ENCODE data around the gene COX4I1. TPM values are rescaled to one million over a fixed set of nuclear protein-coding genes. Genes with fewer than 3 reads are reported as not detected.
A peak's percentile ranks its signal among the peaks of the same experiment; 100 is the strongest.

COX4I1 gene
- total and polyA plus RNA-seq, 7 experiments from 2014 or later: 479 to 1,303 (median 677) TPM

DNA sequence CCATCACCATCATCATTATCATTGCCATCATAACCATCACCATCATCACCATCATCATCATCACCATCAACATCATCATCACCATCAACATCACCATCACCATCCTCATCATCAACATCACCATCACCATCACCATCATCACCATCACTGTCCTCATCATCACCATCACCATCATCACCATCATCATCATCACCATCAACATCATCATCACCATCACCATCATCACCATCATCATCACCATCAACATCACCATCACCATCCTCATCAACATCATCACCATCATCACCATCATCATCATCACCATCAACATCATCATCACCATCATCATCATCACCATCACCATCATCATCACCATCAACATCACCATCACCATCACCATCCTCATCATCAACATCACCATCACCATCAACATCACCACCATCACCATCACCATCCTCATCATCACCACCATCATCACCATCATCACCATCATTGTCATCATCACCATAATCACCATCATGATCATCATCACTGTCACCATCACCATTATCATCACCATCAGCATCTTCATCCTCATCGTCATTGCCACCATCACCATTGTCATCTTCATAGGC, 23.9 kb downstream of the COX4I1 start:
- CTCF ChIA-PET: interaction anchor here (5.8 kb wide), 1 partner anchor 165 kb away, joined by 168 read pairs; no protein-coding TSS in a partner anchor
- Mint-ChIP-seq H3K9me3 (no peaks in the 10 kb centered on the region), H3K36me3 (no peaks in the 10 kb centered on the region), H3K4me1 (peaks cover 0 to 7% (median 5%) of the 10 kb centered on the region in 7 donors), H3K4me3 (no peak overlapping the region), H3K27me3 (peaks cover 0 to 9% (median 0%) of the 10 kb centered on the region in 5 donors), H3K27ac (no peak overlapping the region)
- Histone ChIP-seq H3K9me3 (ENCODE audit: control insufficient read depth in 2 of 3, low read length in 3 of 3) (no peaks in the 10 kb centered on the region), H3K4me3 (ENCODE audit: low read length) (no peak overlapping the region), H3K27me3 (ENCODE audit: control insufficient read depth in 2 of 2, insufficient read depth in 2 of 2, low read length in 2 of 2) (no peaks in the 10 kb centered on the region), H3K4me1 (ENCODE audit: control insufficient read depth in 2 of 2, insufficient read depth in 2 of 2, low read length in 2 of 2) (no peaks in the 10 kb centered on the region), H3K27ac (ENCODE audit: low read depth, low read length) (no peak overlapping the region), H3K36me3 (ENCODE audit: control insufficient read depth in 2 of 3, insufficient read depth in 3 of 3, low read length in 3 of 3) (no peaks in the 10 kb centered on the region)
- DNase-seq (no peak), ATAC-seq (no peak)
- intact Hi-C loops (cut with micrococcal nuclease): loop anchor here in 1 of 2 donors (5.0 kb wide), 1 partner anchor 74 kb away; the partner anchor contains the start of gene IRF8
- POLR2A ChIA-PET: no interaction called here

DNA sequence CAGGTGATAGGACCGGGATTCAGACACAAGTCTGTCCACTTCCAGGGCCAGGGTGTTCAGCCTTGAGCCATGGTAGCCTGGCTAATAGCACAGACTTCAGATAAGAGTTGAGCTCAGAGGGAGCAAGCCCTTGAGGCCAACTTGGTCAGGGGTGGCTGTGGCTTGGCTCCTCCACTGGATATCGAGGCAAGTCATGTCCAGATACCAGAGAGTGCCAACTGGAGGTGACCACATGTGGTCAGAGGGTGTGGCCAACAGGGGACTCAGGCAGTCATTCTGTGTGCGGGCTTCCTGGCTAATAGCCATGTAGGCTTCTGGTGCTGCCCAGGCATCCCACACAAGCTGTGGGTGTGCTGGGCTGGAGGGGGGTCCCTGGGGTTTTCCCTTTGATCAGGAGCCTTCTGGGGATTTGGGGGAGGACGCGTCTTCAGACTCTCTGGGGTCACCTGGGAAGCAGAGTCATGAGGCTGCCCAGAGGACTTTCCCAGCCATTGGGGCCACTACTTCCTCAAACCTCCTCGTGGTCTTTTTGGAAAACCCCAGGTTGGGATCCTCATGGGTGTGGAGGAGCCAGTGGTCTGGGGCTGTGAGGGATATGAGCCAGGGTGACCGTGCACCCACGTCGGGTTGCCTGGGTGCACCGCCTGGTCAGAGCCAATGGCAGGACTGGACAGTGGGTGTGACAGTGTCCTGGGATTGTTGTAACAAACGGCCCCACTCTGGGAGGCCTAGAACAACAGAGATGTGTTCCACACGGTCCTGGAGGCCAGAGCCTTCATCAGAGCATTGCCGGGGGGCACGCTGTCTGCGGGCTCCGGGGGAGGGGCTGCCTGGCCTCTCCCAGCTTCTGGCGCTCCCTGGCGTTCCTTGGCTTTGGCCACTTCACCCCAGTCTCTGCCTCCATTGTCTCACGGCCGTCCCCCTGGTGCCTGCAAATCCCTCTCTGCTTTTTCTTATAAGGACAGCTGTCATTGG, 25.0 kb downstream of the COX4I1 start:
- ATAC-seq: peak; percentile 45
- Histone ChIP-seq H3K4me3 (ENCODE audit: low read length) (no peak overlapping the region), H3K27ac (ENCODE audit: low read depth, low read length) (no peak overlapping the region), H3K4me1 (ENCODE audit: control insufficient read depth in 2 of 2, insufficient read depth in 2 of 2, low read length in 2 of 2) (peaks cover 0 to 3% of the 10 kb centered on the region in 2 donors), H3K27me3 (ENCODE audit: control insufficient read depth in 2 of 2, insufficient read depth in 2 of 2, low read length in 2 of 2) (no peaks in the 10 kb centered on the region), H3K36me3 (ENCODE audit: control insufficient read depth in 2 of 3, insufficient read depth in 3 of 3, low read length in 3 of 3) (no peaks in the 10 kb centered on the region), H3K9me3 (ENCODE audit: control insufficient read depth in 2 of 3, low read length in 3 of 3) (no peaks in the 10 kb centered on the region)
- intact Hi-C loops (cut with micrococcal nuclease): loop anchor here in 1 of 2 donors (5.0 kb wide), 1 partner anchor 73 kb away; the partner anchor contains the start of gene IRF8
- Mint-ChIP-seq H3K36me3 (no peaks in the 10 kb centered on the region), H3K27me3 (peaks cover 0 to 16% (median 0%) of the 10 kb centered on the region in 5 donors), H3K27ac (peak overlapping the region in 1 of 9 donors; percentile 48), H3K4me1 (peaks cover under 1 to 12% (median 7%) of the 10 kb centered on the region in 7 donors), H3K9me3 (peaks cover 0 to 4% (median 0%) of the 10 kb centered on the region in 11 donors), H3K4me3 (no peak overlapping the region)
- ChIA-PET POLR2A (no interaction called here), CTCF (interaction anchor here (5.8 kb wide), 1 partner anchor 164 kb away, joined by 168 read pairs; no protein-coding TSS in a partner anchor)
- DNase-seq: no peak

DNA sequence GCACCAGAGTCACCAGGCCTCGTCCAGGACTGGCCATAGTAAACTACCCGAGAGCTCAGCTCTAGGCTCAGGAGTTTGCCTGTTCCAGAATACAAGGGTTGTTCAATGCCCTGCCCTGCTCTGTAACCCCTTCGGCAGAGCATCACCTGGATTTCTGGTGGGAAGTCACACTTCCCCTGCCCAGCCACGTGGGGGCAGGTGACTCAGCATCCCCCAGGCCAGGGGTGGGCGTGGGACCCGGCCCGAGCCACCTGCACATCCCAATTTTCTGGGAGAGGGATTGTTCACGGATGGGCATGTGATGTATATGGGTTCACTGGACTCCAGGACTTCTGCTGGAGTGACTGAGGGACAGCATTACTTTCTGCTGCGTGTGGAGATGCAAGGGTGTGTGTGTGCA, 25.8 kb downstream of the COX4I1 start:
- no peak overlapping the region for H3K27ac Mint-ChIP-seq
- H3K27ac ChIP-seq (ENCODE audit: low read depth, low read length): no peak overlapping the region
- ATAC-seq (no peak), DNase-seq (no peak)
- intact Hi-C loops (cut with micrococcal nuclease): no loop called here
- no peaks in the 10 kb centered on the region for H3K9me3 ChIP-seq (ENCODE audit: control insufficient read depth in 2 of 3, low read length in 3 of 3)
- H3K36me3 ChIP-seq (ENCODE audit: control insufficient read depth in 2 of 3, insufficient read depth in 3 of 3, low read length in 3 of 3): no peaks in the 10 kb centered on the region
- no peak overlapping the region for H3K4me3 ChIP-seq (ENCODE audit: low read length)
- H3K9me3 Mint-ChIP-seq: peaks cover 0 to 4% (median 0%) of the 10 kb centered on the region in 11 donors
- H3K36me3 Mint-ChIP-seq: no peaks in the 10 kb centered on the region
- H3K27me3 ChIP-seq (ENCODE audit: control insufficient read depth in 2 of 2, insufficient read depth in 2 of 2, low read length in 2 of 2): no peaks in the 10 kb centered on the region
- H3K4me1 ChIP-seq (ENCODE audit: control insufficient read depth in 2 of 2, insufficient read depth in 2 of 2, low read length in 2 of 2): peaks cover 0 to 12% of the 10 kb centered on the region in 2 donors
- H3K4me3 Mint-ChIP-seq: no peak overlapping the region
- CTCF ChIA-PET: no interaction called here
- H3K4me1 Mint-ChIP-seq: peaks cover 0 to 14% (median 7%) of the 10 kb centered on the region in 7 donors
- peaks cover 0 to 23% (median under 1%) of the 10 kb centered on the region in 5 donors for H3K27me3 Mint-ChIP-seq
- POLR2A ChIA-PET: no interaction called here

DNA sequence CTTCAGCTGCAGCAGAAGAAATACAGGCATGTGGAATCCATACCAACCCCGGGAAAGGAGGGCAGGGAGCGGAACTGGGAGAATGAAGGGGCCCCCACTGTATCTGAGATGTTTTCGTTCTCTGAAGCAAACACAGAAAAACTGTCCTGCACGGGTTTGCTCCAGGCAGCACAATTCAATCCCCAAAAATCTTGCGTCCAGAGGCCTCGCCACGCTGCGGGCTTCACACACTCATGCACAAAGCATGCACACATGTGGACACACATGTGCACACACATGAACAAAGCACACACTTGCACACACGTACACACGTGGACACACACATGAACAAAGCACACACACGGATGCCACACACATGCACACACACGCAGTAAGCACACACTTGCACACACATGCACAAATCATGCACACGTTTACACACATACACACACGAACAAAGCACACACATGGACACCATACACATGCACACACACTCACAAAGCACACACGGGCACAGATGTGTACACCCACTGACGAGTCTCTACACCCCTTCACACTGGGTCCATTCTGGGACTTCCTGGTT, 27.3 kb downstream of the COX4I1 start:
- H3K36me3 Mint-ChIP-seq: peaks cover 0 to 4% (median 0%) of the 10 kb centered on the region in 5 donors
- H3K9me3 Mint-ChIP-seq: peaks cover 0 to 6% (median 0%) of the 10 kb centered on the region in 11 donors
- Histone ChIP-seq H3K36me3 (ENCODE audit: control insufficient read depth in 2 of 3, insufficient read depth in 3 of 3, low read length in 3 of 3) (no peaks in the 10 kb centered on the region), H3K4me1 (ENCODE audit: control insufficient read depth in 2 of 2, insufficient read depth in 2 of 2, low read length in 2 of 2) (peaks cover 0 to 13% of the 10 kb centered on the region in 2 donors), H3K27ac (ENCODE audit: low read depth, low read length) (no peak overlapping the region), H3K9me3 (ENCODE audit: control insufficient read depth in 2 of 3, low read length in 3 of 3) (no peaks in the 10 kb centered on the region), H3K4me3 (ENCODE audit: low read length) (no peak overlapping the region), H3K27me3 (ENCODE audit: control insufficient read depth in 2 of 2, insufficient read depth in 2 of 2, low read length in 2 of 2) (no peaks in the 10 kb centered on the region)
- ATAC-seq (no peak), DNase-seq (no peak)
- H3K27ac Mint-ChIP-seq: no peak overlapping the region
- ChIA-PET POLR2A (no interaction called here), CTCF (no interaction called here)
- intact Hi-C loops (cut with micrococcal nuclease): no loop called here
- H3K4me3 Mint-ChIP-seq: no peak overlapping the region
- H3K4me1 Mint-ChIP-seq: peaks cover 0 to 16% (median 8%) of the 10 kb centered on the region in 7 donors
- peaks cover 11 to 38% (median 15%) of the 10 kb centered on the region in 5 donors for H3K27me3 Mint-ChIP-seq

DNA sequence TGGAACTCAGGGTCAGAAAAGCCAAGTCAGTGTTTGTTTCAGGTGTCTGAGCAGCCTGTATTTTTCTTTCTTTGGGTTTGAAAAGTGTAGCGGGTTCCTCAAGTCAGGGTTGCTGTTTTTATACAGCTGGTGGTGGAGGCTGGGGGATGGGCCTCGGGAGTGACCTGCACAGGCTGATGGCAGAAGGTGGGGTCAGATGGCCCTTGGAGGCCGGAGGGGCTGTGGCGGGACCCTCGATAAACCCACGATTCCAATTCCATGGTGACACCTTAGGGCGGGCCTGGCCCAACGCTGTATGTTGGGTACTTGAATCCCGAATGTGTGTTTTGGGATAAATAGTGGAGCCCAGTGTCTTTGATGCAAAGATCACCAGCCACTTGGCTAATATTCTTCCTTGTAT, 28.7 kb downstream of the COX4I1 start:
- no peaks in the 10 kb centered on the region for H3K27me3 ChIP-seq (ENCODE audit: control insufficient read depth in 2 of 2, insufficient read depth in 2 of 2, low read length in 2 of 2)
- peaks cover 0 to 6% (median 0%) of the 10 kb centered on the region in 11 donors for H3K9me3 Mint-ChIP-seq
- no peak overlapping the region for H3K27ac Mint-ChIP-seq
- H3K27me3 Mint-ChIP-seq: peaks cover 23 to 47% (median 26%) of the 10 kb centered on the region in 5 donors
- POLR2A ChIA-PET: no interaction called here
- no peaks in the 10 kb centered on the region for H3K36me3 ChIP-seq (ENCODE audit: control insufficient read depth in 2 of 3, insufficient read depth in 3 of 3, low read length in 3 of 3)
- H3K4me1 Mint-ChIP-seq: peaks cover 0 to 16% (median 9%) of the 10 kb centered on the region in 7 donors
- H3K4me3 Mint-ChIP-seq: no peak overlapping the region
- H3K36me3 Mint-ChIP-seq: peaks cover 0 to 12% (median 0%) of the 10 kb centered on the region in 5 donors
- no peak overlapping the region for H3K4me3 ChIP-seq (ENCODE audit: low read length)
- ATAC-seq: no peak
- DNase-seq: no peak
- no peaks in the 10 kb centered on the region for H3K9me3 ChIP-seq (ENCODE audit: control insufficient read depth in 2 of 3, low read length in 3 of 3)
- CTCF ChIA-PET: interaction anchor here (0.6 kb wide), 1 partner anchor 9 kb away, joined by 3 read pairs; no protein-coding TSS in a partner anchor
- H3K4me1 ChIP-seq (ENCODE audit: control insufficient read depth in 2 of 2, insufficient read depth in 2 of 2, low read length in 2 of 2): peaks cover 0 to 13% of the 10 kb centered on the region in 2 donors
- no peak overlapping the region for H3K27ac ChIP-seq (ENCODE audit: low read depth, low read length)
- intact Hi-C loops (cut with micrococcal nuclease): no loop called here

DNA sequence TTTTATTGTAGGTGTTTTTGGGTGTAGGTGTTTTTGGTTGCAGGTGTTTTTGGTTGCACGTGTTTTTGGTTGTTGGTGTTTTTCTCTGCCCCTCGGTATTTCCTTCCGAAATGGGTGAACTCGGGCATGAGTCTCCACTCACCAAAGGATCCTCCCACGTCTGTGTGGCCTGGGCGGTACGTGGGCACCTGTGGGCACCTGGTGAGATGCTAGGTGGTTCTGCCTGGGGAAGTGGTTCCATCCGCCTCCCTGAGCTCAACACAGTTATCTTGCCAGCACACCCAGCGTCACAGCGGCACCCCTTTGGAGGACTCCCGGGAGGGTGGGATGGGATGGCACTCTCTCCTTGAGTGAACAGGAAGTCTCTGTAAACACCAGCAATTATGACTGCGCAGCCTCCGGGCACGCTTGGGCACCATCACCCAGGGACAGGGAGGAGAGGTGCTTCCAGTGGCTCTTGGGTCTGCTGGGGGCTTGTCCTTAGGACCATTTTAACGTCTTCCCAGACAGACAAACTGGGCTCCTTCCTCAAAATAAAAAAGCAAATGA, 29.8 kb downstream of the COX4I1 start:
- H3K9me3 ChIP-seq (ENCODE audit: control insufficient read depth in 2 of 3, low read length in 3 of 3): no peaks in the 10 kb centered on the region
- no peaks in the 10 kb centered on the region for H3K27me3 ChIP-seq (ENCODE audit: control insufficient read depth in 2 of 2, insufficient read depth in 2 of 2, low read length in 2 of 2)
- Mint-ChIP-seq H3K36me3 (peaks cover 0 to 12% (median 2%) of the 10 kb centered on the region in 5 donors), H3K9me3 (peaks cover 0 to 8% (median 1%) of the 10 kb centered on the region in 11 donors), H3K27me3 (peaks cover 23 to 47% (median 27%) of the 10 kb centered on the region in 5 donors), H3K4me1 (peaks cover 0 to 16% (median 11%) of the 10 kb centered on the region in 7 donors), H3K4me3 (peak overlapping the region in 8 of 10 donors; percentile 38 to 79 (median 58)), H3K27ac (peak overlapping the region in 3 of 9 donors; percentile 62 to 72 (median 67))
- intact Hi-C loops (cut with micrococcal nuclease): no loop called here
- POLR2A ChIA-PET: no interaction called here
- H3K4me1 ChIP-seq (ENCODE audit: control insufficient read depth in 2 of 2, insufficient read depth in 2 of 2, low read length in 2 of 2): peaks cover 0 to 13% of the 10 kb centered on the region in 2 donors
- H3K36me3 ChIP-seq (ENCODE audit: control insufficient read depth in 2 of 3, insufficient read depth in 3 of 3, low read length in 3 of 3): no peaks in the 10 kb centered on the region
- ATAC-seq (peak; percentile 31), DNase-seq (no peak)
- no peak overlapping the region for H3K4me3 ChIP-seq (ENCODE audit: low read length)
- CTCF ChIA-PET: interaction anchor here (2.3 kb wide), 1 partner anchor 8 kb away, joined by 5 read pairs; no protein-coding TSS in a partner anchor
- H3K27ac ChIP-seq (ENCODE audit: low read depth, low read length): no peak overlapping the region
